ENCODE measurements around the gene ATP11C. TPM values are rescaled to one million over a fixed set of nuclear protein-coding genes. Genes with fewer than 3 reads are reported as not detected.

ATP11C gene
- total RNA-seq, 4 donors from 2014 or later, result 23.5 to 41.8 (median 32.5) TPM

GRCh38 chrX:139889760-139890159 is 43.1 kb downstream of the ATP11C start:
- TF ChIP-seq, protein P1, sequence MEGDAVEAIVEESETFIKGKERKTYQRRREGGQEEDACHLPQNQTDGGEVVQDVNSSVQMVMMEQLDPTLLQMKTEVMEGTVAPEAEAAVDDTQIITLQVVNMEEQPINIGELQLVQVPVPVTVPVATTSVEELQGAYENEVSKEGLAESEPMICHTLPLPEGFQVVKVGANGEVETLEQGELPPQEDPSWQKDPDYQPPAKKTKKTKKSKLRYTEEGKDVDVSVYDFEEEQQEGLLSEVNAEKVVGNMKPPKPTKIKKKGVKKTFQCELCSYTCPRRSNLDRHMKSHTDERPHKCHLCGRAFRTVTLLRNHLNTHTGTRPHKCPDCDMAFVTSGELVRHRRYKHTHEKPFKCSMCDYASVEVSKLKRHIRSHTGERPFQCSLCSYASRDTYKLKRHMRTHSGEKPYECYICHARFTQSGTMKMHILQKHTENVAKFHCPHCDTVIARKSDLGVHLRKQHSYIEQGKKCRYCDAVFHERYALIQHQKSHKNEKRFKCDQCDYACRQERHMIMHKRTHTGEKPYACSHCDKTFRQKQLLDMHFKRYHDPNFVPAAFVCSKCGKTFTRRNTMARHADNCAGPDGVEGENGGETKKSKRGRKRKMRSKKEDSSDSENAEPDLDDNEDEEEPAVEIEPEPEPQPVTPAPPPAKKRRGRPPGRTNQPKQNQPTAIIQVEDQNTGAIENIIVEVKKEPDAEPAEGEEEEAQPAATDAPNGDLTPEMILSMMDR (IDR thresholded peaks at IDR 0.05), result no peak
- DNase-seq (ENCODE audit: low spot score) (no peak), ATAC-seq (ENCODE audit: low FRiP score) (no peak)

- TF ChIP-seq, protein P1 (IDR thresholded peaks at IDR 0.05), result no peak
- ATAC-seq (ENCODE audit: low FRiP score) (no peak), DNase-seq (ENCODE audit: low spot score) (no peak)
Observed at GRCh38 chrX:139883984-139884383, 48.9 kb downstream of the ATP11C start.

- ATAC-seq (ENCODE audit: low FRiP score), result no peak
Observed at GRCh38 chrX:139882299-139882698, 50.6 kb downstream of the ATP11C start.

DNA sequence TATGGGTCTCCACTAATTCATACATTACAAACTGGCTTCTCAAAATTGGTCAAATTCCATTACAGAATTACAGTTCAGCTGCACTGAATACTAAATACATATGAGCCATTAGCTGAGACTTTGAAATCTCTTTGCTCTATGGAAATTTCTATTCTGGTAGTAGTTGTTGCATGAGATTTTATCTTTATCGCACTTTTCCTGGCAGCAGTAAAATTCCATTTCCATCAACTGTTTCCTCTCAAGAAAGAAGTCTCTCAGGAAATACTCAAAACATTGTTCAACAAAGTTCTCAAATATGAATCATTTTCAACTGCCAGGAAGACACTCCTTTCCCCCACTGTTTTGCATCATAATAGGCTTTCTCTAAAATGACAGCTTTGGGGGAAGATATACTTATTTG is 51.3 kb downstream of the ATP11C start:
- TF ChIP-seq, protein P1 (IDR thresholded peaks at IDR 0.05), result no peak
- ATAC-seq (ENCODE audit: low FRiP score) (peak; percentile 37), DNase-seq (ENCODE audit: low spot score) (no peak)

More at GRCh38 chrX:139882299-139882698, 50.6 kb downstream of the ATP11C start:
- TF ChIP-seq, protein P1 (IDR thresholded peaks at IDR 0.05), result no peak
- no peak for DNase-seq (ENCODE audit: low spot score)

DNA sequence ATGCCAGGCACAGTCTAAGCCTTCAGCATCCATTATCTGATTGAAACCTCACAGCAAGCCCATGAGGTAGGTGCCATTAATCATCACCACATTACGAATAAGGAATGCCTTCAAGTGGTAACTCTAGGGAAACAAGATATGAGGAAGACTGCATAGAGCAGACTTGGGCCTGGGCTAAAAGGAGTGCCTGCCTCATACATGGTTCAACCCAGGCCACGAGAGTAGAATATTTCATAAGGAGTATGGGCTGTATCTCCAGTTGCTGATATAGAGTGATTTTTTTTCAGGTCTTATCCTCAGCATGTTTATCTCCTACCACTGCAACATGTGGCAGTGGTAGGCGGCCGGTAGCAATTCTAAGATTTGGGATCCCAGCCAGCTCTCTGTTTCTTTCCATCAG is 51.7 kb downstream of the ATP11C start:
- DNase-seq (ENCODE audit: low spot score), result no peak
- TF ChIP-seq, protein P1 (IDR thresholded peaks at IDR 0.05), result no peak
- ATAC-seq (ENCODE audit: low FRiP score), result peak; percentile 51

- no peak for DNase-seq (ENCODE audit: low spot score)
Observed at GRCh38 chrX:139877710-139878414, 55.0 kb downstream of the ATP11C start.

More at GRCh38 chrX:139877710-139878414, 55.0 kb downstream of the ATP11C start:
- TF ChIP-seq, protein P1 (IDR thresholded peaks at IDR 0.05), result no peak
- ATAC-seq (ENCODE audit: low FRiP score), result no peak
